ENCODE measurements around the gene VPS37B. TPM values are rescaled to one million over a fixed set of nuclear protein-coding genes. Genes with fewer than 3 reads are reported as not detected.

Gene VPS37B
- total and polyA plus RNA-seq, 8 donors = 13.4 to 105 (median 47.8) TPM

DNA sequence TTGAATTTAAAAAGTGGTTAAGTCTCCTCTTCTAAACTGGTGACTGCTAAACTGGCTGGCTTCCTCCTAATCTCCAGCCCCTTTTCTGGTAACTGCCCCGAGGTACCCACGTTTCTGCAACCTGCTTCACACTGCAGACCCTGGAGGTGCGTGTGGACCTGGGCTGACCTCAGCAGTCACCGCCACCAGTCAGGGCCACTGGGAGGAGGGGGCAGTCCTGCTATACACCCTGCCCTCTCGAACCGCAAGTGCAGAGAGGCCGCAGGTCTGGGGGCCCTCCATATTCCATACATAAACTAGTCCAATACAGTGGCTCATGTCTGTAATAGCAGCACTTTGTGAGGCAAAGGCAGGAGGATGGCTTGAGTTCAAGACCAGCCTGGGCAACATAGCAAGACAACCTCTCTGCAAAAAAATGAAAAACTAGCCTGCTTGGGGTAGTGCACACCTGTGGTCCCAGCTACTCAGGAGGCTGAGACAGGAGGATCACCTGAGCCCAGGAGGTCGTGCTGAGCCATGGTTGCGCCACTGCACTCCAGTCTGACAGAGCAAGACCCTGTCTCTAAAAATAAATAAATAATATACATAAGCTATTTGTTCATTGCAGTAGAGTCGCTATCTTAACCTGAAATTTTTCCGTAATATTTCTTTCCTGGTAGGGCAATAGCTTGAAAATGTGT lies 25.6 kb downstream of the VPS37B start:
- intact Hi-C loops (cut with DNase I; ENCODE audit: low total_unique reads) = no loop called here
- H3K4me1 ChIP-seq = peaks cover 69 to 100% (median 95%) of the 10 kb centered on the region in 4 donors
- peak overlapping the region; percentile 56 to 91 (median 87) for H3K27ac ChIP-seq
- no peaks in the 10 kb centered on the region for H3K9me3 ChIP-seq
- TF ChIP-seq POLR2AphosphoS5 (IDR thresholded peaks at IDR 0.05) = no peak
- TF ChIP-seq, protein P1, sequence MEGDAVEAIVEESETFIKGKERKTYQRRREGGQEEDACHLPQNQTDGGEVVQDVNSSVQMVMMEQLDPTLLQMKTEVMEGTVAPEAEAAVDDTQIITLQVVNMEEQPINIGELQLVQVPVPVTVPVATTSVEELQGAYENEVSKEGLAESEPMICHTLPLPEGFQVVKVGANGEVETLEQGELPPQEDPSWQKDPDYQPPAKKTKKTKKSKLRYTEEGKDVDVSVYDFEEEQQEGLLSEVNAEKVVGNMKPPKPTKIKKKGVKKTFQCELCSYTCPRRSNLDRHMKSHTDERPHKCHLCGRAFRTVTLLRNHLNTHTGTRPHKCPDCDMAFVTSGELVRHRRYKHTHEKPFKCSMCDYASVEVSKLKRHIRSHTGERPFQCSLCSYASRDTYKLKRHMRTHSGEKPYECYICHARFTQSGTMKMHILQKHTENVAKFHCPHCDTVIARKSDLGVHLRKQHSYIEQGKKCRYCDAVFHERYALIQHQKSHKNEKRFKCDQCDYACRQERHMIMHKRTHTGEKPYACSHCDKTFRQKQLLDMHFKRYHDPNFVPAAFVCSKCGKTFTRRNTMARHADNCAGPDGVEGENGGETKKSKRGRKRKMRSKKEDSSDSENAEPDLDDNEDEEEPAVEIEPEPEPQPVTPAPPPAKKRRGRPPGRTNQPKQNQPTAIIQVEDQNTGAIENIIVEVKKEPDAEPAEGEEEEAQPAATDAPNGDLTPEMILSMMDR (IDR thresholded peaks at IDR 0.05) = no peak
- no peak for TF ChIP-seq EP300 (IDR thresholded peaks at IDR 0.05)
- no peak for TF ChIP-seq POLR2A (IDR thresholded peaks at IDR 0.05)
- H3K36me3 ChIP-seq = peaks cover 43 to 59% (median 55%) of the 10 kb centered on the region in 4 donors
- DNase-seq = peak in 1 of 2 donors; percentile 23
- H3K27me3 ChIP-seq = no peaks in the 10 kb centered on the region
- 71 to 83% (median 73%) methylated on average over 9 to 11 of the region's 11 CpGs for WGBS, 5 donors
- no peak overlapping the region for H3K4me3 ChIP-seq

DNA sequence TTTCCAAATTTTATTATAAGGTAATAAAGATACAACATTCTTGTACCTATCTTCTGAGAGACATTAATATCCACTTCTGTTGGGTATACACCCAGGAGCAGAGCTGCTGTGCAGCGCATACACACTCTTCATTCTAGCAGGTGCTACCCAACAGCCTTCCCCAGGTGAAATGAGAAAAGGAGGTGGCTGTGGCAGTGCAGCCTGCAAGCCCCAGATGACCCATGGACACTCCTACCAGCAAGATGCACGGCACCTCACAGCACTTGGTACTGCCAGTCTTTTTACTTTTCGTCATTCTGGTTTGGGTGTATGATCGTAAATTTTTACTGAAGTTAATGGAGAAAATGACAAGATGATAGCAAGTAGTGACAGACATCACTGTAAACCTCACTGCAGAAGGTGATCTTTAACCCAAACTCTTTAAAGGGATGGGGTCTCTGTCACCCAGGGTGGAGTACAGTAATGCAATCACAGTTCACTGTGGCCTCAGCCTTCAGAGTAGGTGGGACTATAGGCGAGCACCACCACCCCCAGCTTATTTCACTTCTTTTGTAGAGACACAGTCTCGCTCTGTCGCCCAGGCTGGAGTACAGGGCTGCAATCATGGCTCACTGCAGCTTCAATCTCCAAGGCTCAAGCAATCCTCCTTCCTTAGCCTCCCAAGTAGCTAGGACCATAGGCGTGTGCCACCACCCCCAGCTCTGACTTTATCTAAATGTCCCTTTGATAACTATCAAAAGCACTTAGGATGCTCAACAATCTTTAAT lies 26.5 kb downstream of the VPS37B start:
- TF ChIP-seq EP300 (IDR thresholded peaks at IDR 0.05) (no peak), POLR2A (IDR thresholded peaks at IDR 0.05) (no peak), POLR2AphosphoS5 (IDR thresholded peaks at IDR 0.05) (no peak)
- TF ChIP-seq, protein P1 (IDR thresholded peaks at IDR 0.05) = no peak
- intact Hi-C loops (cut with DNase I; ENCODE audit: low total_unique reads) = no loop called here
- H3K4me1 ChIP-seq = peaks cover 69 to 99% (median 97%) of the 10 kb centered on the region in 4 donors
- peaks cover 45 to 68% (median 64%) of the 10 kb centered on the region in 4 donors for H3K36me3 ChIP-seq
- peak overlapping the region; percentile 32 to 91 (median 86) for H3K27ac ChIP-seq
- H3K27me3 ChIP-seq = no peaks in the 10 kb centered on the region
- WGBS, 5 donors = 80 to 92% (median 91%) methylated on average over 8 of the region's 8 CpGs
- no peak overlapping the region for H3K4me3 ChIP-seq
- no peaks in the 10 kb centered on the region for H3K9me3 ChIP-seq
- peak in 1 of 2 donors; percentile 16 for DNase-seq

DNA sequence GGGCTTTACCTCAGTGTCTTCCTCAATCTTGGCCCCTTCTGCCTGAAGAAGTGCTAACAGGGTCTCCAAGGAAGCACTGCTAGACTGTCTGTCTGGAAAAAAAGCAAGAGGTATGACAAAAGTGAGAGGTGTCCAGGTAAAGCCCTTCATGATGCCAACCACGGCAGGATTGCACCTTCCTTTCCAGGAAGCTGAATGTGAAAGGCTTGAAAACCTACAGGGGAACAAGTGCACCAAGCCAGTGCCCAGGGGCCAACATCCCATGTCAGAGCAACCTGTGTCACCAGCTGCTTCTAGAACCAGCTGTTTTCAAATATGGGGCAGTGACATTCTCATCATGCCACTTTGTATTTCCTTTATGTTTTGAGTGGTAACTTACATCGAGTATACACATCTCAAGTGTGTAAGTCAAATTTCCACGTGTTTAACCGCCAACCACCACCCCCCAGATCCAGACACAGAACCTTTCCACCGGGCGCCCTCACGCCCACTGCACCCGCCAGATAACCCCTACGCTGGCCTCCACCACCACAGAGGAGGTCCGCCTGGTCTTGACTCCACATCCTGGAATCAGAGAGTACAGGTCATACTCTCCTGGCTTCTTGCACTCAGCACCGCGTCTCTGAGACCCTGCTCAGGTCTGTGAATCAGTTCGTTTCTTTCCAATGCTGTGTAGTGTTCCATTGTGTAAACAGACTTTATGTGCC lies 27.3 kb downstream of the VPS37B start:
- no peaks in the 10 kb centered on the region for H3K27me3 ChIP-seq
- peak overlapping the region; percentile 80 to 91 (median 85) for H3K27ac ChIP-seq
- H3K9me3 ChIP-seq = no peaks in the 10 kb centered on the region
- intact Hi-C loops (cut with DNase I; ENCODE audit: low total_unique reads) = no loop called here
- peaks cover 66 to 95% (median 92%) of the 10 kb centered on the region in 4 donors for H3K4me1 ChIP-seq
- no peak for TF ChIP-seq POLR2A (IDR thresholded peaks at IDR 0.05)
- no peak for TF ChIP-seq EP300 (IDR thresholded peaks at IDR 0.05)
- H3K4me3 ChIP-seq = no peak overlapping the region
- peaks cover 48 to 72% (median 66%) of the 10 kb centered on the region in 4 donors for H3K36me3 ChIP-seq
- WGBS, 5 donors = 43 to 71% (median 53%) methylated on average over 13 of the region's 13 CpGs
- peak in 1 of 2 donors; percentile 26 for DNase-seq

DNA sequence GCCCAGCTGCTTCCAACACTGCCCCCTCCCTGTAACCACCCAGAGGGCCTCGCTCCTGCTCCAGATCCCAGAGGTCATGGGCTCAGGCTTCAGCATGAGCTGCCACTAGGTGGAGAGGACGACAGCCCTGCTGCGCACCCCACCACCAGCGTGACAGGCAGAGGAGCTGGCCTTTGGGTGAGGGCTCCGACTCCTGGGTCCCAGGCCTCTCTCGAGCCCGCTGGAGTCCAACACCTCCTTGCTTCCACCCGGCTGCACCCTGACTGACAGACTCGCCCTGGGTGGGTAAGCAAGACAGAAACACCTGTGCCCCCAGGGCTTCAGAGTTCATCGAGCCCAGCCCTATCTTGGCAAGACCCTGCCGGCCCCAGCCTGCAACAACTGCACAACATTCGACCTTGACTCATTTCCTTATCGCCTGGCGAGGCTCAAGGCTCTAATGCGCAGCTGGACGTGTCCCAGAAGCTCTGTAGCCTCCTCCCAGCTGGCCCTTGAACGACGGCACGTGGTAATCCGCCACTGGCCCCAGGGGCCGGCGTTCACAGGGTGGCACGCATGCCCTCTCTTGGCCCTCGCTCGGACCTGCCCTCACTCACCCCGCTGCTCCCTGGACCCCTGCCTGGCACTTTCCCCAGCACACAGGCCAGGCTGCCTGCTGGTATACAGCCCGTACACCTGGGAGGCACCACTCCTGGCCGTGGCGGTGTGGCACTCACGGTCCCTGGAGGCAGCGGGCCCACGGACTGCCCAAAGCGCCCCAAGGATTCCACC lies 28.0 kb downstream of the VPS37B start:
- TF ChIP-seq EP300 (IDR thresholded peaks at IDR 0.05) (no peak), POLR2AphosphoS5 (IDR thresholded peaks at IDR 0.05) (peak in 2 of 3 donors; percentile 54 to 91), POLR2A (IDR thresholded peaks at IDR 0.05) (no peak)
- TF ChIP-seq, protein P1 (IDR thresholded peaks at IDR 0.05) = peak in 5 of 7 experiments; percentile 7 to 32 (median 13)
- peak; percentile 58 to 95 for DNase-seq
- 30 to 65% (median 38%) methylated on average over 12 to 33 of the region's 33 CpGs for WGBS, 5 donors
- Histone ChIP-seq H3K9me3 (no peaks in the 10 kb centered on the region), H3K4me3 (no peak overlapping the region), H3K4me1 (peaks cover 66 to 95% (median 91%) of the 10 kb centered on the region in 4 donors), H3K36me3 (peaks cover 48 to 79% (median 66%) of the 10 kb centered on the region in 4 donors), H3K27me3 (no peaks in the 10 kb centered on the region), H3K27ac (peak overlapping the region; percentile 80 to 91 (median 85))
- intact Hi-C loops (cut with DNase I; ENCODE audit: low total_unique reads) = no loop called here

Data from stomach (tissue), 9 donors.